ENCODE measurements around the gene ITSN1.
"Not testable (repeated sequence)": the region's sequence is repeated elsewhere in the genome, so short reads cannot be mapped to it uniquely, and the experiment has no call there.

The ITSN1 gene

DNA sequence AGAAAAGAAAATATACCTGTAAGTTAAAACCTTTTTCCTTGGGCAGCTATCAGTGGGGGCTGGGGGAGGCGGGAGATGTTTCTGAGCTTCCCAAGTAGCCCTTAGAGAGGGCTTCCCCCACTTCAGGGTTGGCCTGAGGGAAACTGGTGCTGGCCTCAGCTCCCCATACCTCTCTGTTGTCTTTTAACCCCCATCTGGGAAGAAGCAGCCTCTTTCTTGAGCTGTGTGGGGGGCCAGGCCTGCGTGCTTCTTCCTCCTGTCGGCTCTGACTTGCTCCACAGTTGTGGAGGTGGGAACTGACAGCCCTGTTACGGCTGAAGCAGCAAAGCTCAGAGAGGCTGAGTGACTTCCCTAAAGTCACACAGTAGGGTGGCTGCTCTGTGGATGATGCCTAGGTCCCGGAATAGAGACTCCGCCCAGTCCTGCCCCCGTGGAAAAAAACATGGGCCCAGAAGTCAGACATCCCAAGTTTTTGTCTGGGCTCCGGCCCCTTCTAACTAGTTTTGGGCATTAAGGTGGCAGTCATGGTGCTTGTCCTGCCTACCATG, 218.1 kb downstream of the ITSN1 start:
- no peak for DNase-seq (ENCODE audit: low spot score)

- DNase-seq (ENCODE audit: low spot score), result no peak
Measured at GRCh38 chr21:33861125-33861524, 218.8 kb downstream of the ITSN1 start.

- DNase-seq (ENCODE audit: low spot score), result not testable (repeated sequence)
Measured at GRCh38 chr21:33863191-33863590, 220.9 kb downstream of the ITSN1 start.

DNA sequence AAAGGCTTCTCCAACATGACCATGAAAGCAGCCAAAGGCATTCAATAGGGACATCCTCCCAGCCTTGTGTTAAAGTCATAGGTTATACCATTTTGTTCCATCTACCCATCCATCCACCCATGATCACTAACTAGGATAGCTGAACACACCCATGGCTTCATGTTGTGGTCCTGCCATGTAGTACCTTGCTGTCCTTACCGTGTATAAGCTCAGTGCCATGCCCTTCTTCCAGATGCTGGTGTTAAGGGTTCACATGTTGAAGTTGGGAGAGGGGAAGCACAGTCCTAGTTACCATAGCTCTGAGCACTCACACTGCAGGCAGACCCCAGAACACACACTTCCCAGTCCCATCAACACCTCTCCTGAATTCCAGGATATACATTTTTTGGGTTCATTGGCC, 221.8 kb downstream of the ITSN1 start:
- DNase-seq (ENCODE audit: low spot score), result no peak

GRCh38 chr21:33865176-33865575, 222.9 kb downstream of the ITSN1 start:
- no peak for DNase-seq (ENCODE audit: low spot score)

GRCh38 chr21:33865996-33866575, 223.8 kb downstream of the ITSN1 start:
- no peak for DNase-seq (ENCODE audit: low spot score)

DNA sequence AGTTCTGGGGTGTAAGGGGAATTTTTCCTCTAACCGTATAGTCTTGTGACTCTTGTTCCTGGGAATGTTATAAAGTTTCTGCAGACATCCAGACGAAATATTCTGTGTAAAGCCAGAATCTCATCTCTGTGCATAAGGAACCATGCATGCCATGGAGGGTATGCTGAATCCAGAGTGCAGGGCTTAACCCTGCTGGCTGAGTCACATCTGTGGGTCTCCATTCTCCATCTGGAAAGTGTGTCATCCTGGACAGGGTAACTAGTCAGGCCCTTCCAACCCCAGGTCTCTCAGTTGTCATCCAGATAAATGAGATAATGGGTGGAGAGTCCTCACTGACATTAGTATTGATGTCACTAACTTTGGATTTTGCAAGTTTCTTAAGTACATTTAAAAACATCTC, 224.5 kb downstream of the ITSN1 start:
- DNase-seq (ENCODE audit: low spot score), result peak; percentile 32

GRCh38 chr21:33867868-33868267, 225.6 kb downstream of the ITSN1 start:
- DNase-seq (ENCODE audit: low spot score), result not testable (repeated sequence)

DNA sequence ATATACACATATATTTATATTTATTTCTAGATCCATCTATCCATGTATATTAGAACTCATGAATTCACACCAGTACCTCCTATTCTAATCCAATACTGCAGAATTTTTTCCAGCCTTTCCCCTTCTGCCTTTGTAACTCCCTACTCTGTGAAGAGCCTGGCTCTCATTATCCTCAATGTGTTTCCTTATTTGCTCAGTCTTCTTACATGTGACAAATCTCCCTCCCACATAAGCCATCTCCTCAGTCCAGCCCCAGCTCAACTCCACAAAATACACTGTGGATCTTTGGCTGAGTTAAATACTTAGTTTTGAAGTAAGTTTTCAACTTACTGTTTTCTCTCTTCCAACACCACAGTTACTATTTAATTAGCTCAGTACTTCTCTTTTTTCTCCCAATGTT, 227.6 kb downstream of the ITSN1 start:
- no peak for DNase-seq (ENCODE audit: low spot score)

GRCh38 chr21:33870768-33871167, 228.5 kb downstream of the ITSN1 start:
- DNase-seq (ENCODE audit: low spot score), result no peak

GRCh38 chr21:33871171-33871570, 228.9 kb downstream of the ITSN1 start:
- no peak for DNase-seq (ENCODE audit: low spot score)

- no peak for DNase-seq (ENCODE audit: low spot score)
Measured at GRCh38 chr21:33872881-33873515, 230.7 kb downstream of the ITSN1 start.

DNA sequence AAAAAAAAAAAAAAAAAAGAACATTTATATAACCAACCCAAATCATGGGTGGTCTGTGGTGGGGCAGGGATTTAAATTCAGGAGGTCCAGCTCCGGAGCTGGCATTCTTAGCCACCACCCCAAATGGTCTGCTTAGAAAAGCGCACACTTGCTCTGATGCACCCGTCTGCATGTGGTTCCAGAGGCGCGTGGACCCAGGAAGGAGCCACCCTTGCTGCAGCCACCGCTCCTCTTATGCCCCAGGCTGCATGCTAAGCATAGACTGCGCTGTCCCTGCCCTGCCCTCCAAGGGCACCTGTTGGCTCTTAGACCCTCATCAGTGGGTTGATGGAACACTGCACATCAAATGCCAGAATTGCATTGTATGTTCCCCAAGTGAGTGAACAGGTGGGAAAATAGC, 231.9 kb downstream of the ITSN1 start:
- DNase-seq (ENCODE audit: low spot score), result no peak

- DNase-seq (ENCODE audit: low spot score), result no peak
Measured at GRCh38 chr21:33875026-33875695, 232.9 kb downstream of the ITSN1 start.

DNA sequence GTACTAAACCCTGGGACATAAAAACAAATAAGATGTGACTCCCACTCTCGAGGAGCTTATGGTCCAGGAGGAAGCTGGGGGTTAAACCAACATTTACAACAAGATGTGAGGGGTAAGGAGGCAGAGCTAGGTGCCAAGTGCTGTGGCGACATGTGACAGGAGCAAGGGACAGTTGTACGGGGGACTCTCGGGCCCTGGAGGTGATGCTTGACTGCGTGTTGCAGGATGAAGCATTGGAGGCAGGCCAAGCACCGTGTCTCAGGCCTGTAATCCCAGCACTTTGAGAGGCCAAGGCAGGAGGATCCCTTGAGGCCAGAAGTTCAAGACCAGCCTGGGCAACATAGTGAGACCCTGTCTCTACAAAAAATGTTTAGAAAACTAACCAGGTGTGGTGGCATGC, 236.5 kb downstream of the ITSN1 start:
- no peak for DNase-seq (ENCODE audit: low spot score)

DNA sequence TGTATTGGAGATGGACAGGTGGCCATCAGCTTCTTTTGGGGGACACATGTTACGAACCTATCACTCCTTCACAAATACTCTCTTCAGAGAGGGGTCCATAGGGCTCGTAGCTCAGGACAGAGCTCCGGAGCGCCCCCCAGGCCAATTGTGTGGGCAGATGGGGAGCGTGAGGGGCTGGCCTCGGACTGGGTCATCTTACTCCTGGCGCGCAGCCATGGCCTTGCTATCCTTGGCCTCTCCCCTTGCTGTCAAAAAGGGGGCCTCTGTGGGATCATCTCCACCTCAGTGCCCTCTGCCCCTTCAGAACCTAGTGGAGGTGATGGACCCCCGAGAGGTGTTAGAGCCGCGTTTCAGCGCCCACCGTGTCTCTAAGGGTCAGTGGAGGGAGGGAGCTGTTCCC, 238.3 kb downstream of the ITSN1 start:
- DNase-seq (ENCODE audit: low spot score), result no peak

DNA sequence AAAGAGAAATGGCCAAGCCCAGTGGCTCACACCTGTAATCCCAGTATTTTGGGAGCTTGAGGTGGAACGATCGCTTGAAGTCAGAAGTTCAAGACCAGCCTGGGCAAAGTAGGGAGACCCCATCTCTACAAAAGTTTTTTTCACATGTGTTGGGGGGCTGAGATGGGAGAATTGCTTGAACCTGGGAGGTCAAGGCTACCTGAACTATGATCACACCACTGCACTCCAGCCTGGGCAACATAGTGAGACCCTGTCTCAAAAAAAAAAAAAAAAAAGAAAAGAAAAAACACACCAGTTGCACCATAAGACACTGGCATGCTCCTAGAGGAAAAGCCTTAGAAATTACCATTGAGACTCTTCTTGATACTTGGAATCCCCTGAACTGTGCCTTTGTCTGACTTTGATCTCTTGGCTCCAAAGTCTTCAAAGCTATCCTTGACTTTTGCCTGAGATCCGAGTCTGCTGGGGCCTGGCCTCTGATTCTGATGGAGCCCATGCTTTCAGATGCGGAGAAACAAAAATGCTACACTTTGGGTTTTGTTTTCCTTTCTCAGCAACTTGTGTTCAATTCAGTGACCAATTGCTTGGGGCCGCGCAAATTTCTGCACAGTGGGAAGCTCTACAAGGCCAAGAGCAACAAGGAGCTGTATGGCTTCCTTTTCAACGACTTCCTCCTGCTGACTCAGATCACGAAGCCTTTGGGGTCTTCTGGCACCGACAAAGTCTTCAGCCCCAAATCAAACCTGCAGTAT, 239.6 kb downstream of the ITSN1 start:
- no peak for DNase-seq (ENCODE audit: low spot score)

GRCh38 chr21:33883118-33883517, 240.8 kb downstream of the ITSN1 start:
- no peak for DNase-seq (ENCODE audit: low spot score)

GRCh38 chr21:33884376-33885171, 242.3 kb downstream of the ITSN1 start:
- DNase-seq (ENCODE audit: low spot score), result no peak

- no peak for DNase-seq (ENCODE audit: low spot score)
Measured at GRCh38 chr21:33885172-33885514, 242.8 kb downstream of the ITSN1 start.

DNA sequence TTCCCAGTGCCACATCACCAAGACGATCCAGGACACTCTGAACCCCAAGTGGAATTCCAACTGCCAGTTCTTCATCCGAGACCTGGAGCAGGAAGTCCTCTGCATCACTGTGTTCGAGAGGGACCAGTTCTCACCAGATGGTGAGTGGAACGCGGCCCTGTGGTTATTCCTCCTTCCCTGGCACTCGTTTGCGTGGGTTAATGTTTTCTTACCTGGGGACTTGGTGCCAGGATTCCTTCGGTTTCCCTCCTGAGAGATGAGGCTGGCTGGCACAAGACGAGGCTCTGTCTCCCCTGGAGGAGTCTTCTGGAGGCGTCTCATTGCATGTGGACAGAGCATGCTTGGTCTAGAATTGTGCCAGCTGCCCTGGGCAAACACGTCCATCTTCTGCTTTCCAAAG, 244.0 kb downstream of the ITSN1 start:
- DNase-seq (ENCODE audit: low spot score), result peak; percentile 50

GRCh38 chr21:33890187-33890586, 247.9 kb downstream of the ITSN1 start:
- DNase-seq (ENCODE audit: low spot score), result no peak

Data from kidney tubule cell (primary cell).